ENCODE results near the gene CKMT2. TPM values are rescaled to one million over a fixed set of nuclear protein-coding genes. Genes with fewer than 3 reads are reported as not detected.

CKMT2 gene
- total and polyA plus RNA-seq, 2 of the 8 experiments (the other 6 are each of a cell fraction or from before 2014, with no cell fraction given) = 2.4 to 5.0 TPM

DNA sequence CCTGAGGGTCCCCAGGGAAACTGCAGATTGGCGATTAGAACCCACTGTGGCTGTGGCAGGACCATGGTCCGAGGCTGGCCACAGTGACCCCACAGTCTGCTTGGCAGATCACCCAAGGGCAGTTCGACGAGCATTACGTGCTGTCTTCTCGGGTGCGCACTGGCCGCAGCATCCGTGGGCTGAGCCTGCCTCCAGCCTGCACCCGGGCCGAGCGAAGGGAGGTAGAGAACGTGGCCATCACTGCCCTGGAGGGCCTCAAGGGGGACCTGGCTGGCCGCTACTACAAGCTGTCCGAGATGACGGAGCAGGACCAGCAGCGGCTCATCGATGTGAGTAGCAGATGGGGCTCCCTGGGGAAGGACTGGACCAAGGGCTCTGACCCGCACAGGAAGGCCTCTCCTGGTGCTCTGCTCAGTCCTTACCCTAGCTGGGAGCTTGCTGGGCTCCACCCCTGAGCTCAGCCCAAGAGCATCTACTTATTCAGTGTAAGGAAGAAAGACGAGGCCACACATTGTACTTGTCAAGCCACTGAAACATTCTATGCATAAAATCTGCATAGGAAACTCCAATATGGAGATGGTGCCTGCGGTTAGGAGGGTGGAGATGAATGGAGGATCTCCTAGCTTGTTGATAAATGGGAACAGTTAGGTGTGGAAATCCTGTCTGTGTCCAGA, 21.9 kb downstream of the CKMT2 start:
- no peak overlapping the region for H2BK120ac ChIP-seq (replicated peaks; ENCODE audit: low read depth, low read length)
- peaks cover 4% of the 10 kb centered on the region; the same call in 1 of the 2 replicates for H3K79me1 ChIP-seq (ENCODE audit: low read depth, low read length)
- H3K9me3 ChIP-seq (ENCODE audit: insufficient read depth in 2 of 2, low read depth in 1 of 2, low read length in 1 of 2) = no peaks in the 10 kb centered on the region
- WGBS, 2 experiments (ENCODE audit: extremely low coverage in 1 of 2, insufficient coverage in 1 of 2, insufficient read length in 1 of 2, insufficient replicate concordance in 2 of 2, low coverage in 1 of 2, low lambda C conversion rate in 2 of 2, missing lambda C conversion rate in 1 of 2) = 95% methylated on average over 21 of the region's 21 CpGs; no CpG with 5 or more reads in 1 of the 2 experiments
- FAIRE-seq (no peak), DNase-seq (ENCODE audit: low read depth in 1 of 2, low spot score in 2 of 2) (no peak)
- ChIA-PET CTCF (ENCODE audit: partially characterized antibody) (interaction anchor here (0.7 kb wide), 1 partner anchor 10 kb away, joined by 3 read pairs; no protein-coding TSS in a partner anchor), POLR2A (ENCODE audit: partially characterized antibody) (interaction anchor here (0.5 to 1.5 kb wide), 2 partner anchors 14 to 15 kb away, joined by 4 read pairs; no protein-coding TSS in a partner anchor)
- H3K56ac ChIP-seq (replicated peaks; ENCODE audit: insufficient read length, low read depth, low read length) = no peak overlapping the region
- no peak overlapping the region for H2BK5ac ChIP-seq (ENCODE audit: low read depth, low read length)
- peaks cover 0 to 3% (median 0%) of the 10 kb centered on the region in 4 experiments; a peak in 1 of 7 replicates for H3K4me1 ChIP-seq (replicated peaks in 1 of 4; ENCODE audit: control insufficient read depth in 3 of 4, insufficient read depth in 4 of 4, low read length in 3 of 4)
- peaks cover 0 to 8% of the 10 kb centered on the region in 2 experiments for H4K20me1 ChIP-seq (replicated peaks in 1 of 2; ENCODE audit: control insufficient read depth in 1 of 2, insufficient read depth in 2 of 2, low read length in 2 of 2)
- H2BK15ac ChIP-seq (ENCODE audit: low read length) = no peak overlapping the region
- no peak overlapping the region for H3K18ac ChIP-seq (ENCODE audit: extremely low read depth, low read length)
- H4K8ac ChIP-seq (ENCODE audit: extremely low read depth, insufficient read depth, low read length) = no peak overlapping the region
- H3K14ac ChIP-seq (ENCODE audit: insufficient read length) = no peak overlapping the region
- no peaks in the 10 kb centered on the region for H3K27me3 ChIP-seq (replicated peaks in 1 of 4; ENCODE audit: control insufficient read depth in 3 of 4, extremely low read depth in 1 of 4, insufficient read depth in 3 of 4, low read length in 3 of 4)
- H2BK12ac ChIP-seq (ENCODE audit: low read depth, low read length) = no peak overlapping the region
- no peak overlapping the region for H3K4me3 ChIP-seq (ENCODE audit: extremely low read depth in 1 of 4, insufficient read depth in 2 of 4, low read depth in 3 of 4, low read length in 4 of 4)
- H3K27ac ChIP-seq (ENCODE audit: low read depth, low read length) = no peak overlapping the region
- H3K4me2 ChIP-seq (ENCODE audit: insufficient read depth in 1 of 2, low read depth in 2 of 2, low read length in 2 of 2) = no peak overlapping the region
- 0 out of 4 replicates have a peak, but pooled peaks cover 0 to 2% of the 10 kb centered on the region in 2 experiments for H3K79me2 ChIP-seq (ENCODE audit: control insufficient read depth in 1 of 2, insufficient read depth in 2 of 2, low read length in 2 of 2)
- no peak overlapping the region for H2BK20ac ChIP-seq (ENCODE audit: low read length)
- H3K9ac ChIP-seq (replicated peaks in 1 of 4; ENCODE audit: extremely low read depth in 1 of 4, low read depth in 3 of 4, low read length in 3 of 4) = no peak overlapping the region
- no peak overlapping the region for H2AFZ ChIP-seq (ENCODE audit: low read length)
- no peak overlapping the region for H2AK5ac ChIP-seq (ENCODE audit: low read depth, low read length)
- H4K91ac ChIP-seq (replicated peaks; ENCODE audit: insufficient read length, low read length) = no peak overlapping the region
- peaks cover 0 to 4% (median 0%) of the 10 kb centered on the region in 4 experiments; a peak in 1 of 8 replicates for H3K36me3 ChIP-seq (ENCODE audit: control insufficient read depth in 2 of 4, insufficient read depth in 4 of 4, low read length in 3 of 4)
- no peak overlapping the region for H3K23ac ChIP-seq (ENCODE audit: insufficient read length)
- no peaks in the 10 kb centered on the region; the same call in 1 of the 2 replicates for H3K23me2 ChIP-seq (ENCODE audit: low read depth, low read length)
- H4K5ac ChIP-seq (ENCODE audit: insufficient read length, low read depth, low read length) = no peak overlapping the region
- H3K4ac ChIP-seq (replicated peaks; ENCODE audit: insufficient read length, low read depth, low read length) = no peak overlapping the region
- TF ChIP-seq, protein P1, sequence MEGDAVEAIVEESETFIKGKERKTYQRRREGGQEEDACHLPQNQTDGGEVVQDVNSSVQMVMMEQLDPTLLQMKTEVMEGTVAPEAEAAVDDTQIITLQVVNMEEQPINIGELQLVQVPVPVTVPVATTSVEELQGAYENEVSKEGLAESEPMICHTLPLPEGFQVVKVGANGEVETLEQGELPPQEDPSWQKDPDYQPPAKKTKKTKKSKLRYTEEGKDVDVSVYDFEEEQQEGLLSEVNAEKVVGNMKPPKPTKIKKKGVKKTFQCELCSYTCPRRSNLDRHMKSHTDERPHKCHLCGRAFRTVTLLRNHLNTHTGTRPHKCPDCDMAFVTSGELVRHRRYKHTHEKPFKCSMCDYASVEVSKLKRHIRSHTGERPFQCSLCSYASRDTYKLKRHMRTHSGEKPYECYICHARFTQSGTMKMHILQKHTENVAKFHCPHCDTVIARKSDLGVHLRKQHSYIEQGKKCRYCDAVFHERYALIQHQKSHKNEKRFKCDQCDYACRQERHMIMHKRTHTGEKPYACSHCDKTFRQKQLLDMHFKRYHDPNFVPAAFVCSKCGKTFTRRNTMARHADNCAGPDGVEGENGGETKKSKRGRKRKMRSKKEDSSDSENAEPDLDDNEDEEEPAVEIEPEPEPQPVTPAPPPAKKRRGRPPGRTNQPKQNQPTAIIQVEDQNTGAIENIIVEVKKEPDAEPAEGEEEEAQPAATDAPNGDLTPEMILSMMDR (IDR thresholded peaks at IDR 0.05; ENCODE audit: control extremely low read depth in 1 of 3, insufficient read depth in 1 of 3, low read depth in 1 of 3, low read length in 3 of 3) = no peak
- no peak for TF ChIP-seq CEBPB (IDR thresholded peaks at IDR 0.05; ENCODE audit: low read depth, low read length)
- TF ChIP-seq JUND (IDR thresholded peaks at IDR 0.05; ENCODE audit: low read length) = no peak
- no peak for TF ChIP-seq POLR2A (IDR thresholded peaks at IDR 0.05; ENCODE audit: control extremely low read depth in 1 of 2, low read depth in 2 of 2, low read length in 2 of 2)
- TF ChIP-seq EZH2 (IDR thresholded peaks at IDR 0.05; ENCODE audit: low read depth, low read length, severe bottlenecking) = no peak
- TF ChIP-seq KDM4A (IDR thresholded peaks at IDR 0.05; ENCODE audit: low read depth, low read length, severe bottlenecking) = no peak

All from H1 (cell line).